IMR-90 (cell line): ENCODE data around the gene CDK14. TPM values are rescaled to one million over a fixed set of nuclear protein-coding genes. Genes with fewer than 3 reads are reported as not detected.

Source experiments
- ATAC-seq: fragments of 200-7000 bp; cut with Tn5 transposase; 2 replicates; pipeline ENCODE4 v1.9.1; 2020; ENCODE audit warnings: low read depth, mild to moderate bottlenecking, moderate library complexity
- BruUV-seq: library from RNA; stranded (reverse); fragments of 400-500 nt; replicated peaks from 2 replicates; lab custom pipeline; 2021; lab: Mats Ljungman, UMichigan
- CTCF ChIA-PET: fragments of 300-600 bp; formaldehyde crosslinking; extraction: SDS; loops from one replicate; lab custom pipeline; 2021; ENCODE audit warnings: antibody characterized with exemption; lab: Yijun Ruan, JAX
- POLR2A ChIA-PET: fragments of 300-600 bp; sonication (Branson Sonifier 250); formaldehyde crosslinking; loops from one replicate; lab custom pipeline; 2022; ENCODE audit warnings: antibody characterized with exemption; ENCODE audit not compliant: unreplicated experiment; lab: Charles Lee
- DNase-seq: peaks from one replicate; pipeline ENCODE4 v3.0.0; 2013
- H2AFZ ChIP-seq: replicated peaks from 2 replicates; pipeline ENCODE3; 2013; ENCODE audit warnings: low read length, mild to moderate bottlenecking; ENCODE audit not compliant: poor library complexity
- H2AK5ac ChIP-seq: 2 replicates; pipeline ENCODE4 v1.6.1; 2013; ENCODE audit warnings: low read depth, low read length, inconsistent platforms
- H2AK9ac ChIP-seq: replicated peaks from 2 replicates; pipeline ENCODE3; 2013; ENCODE audit warnings: mild to moderate bottlenecking, low read depth, low read length, moderate library complexity; ENCODE audit not compliant: poor library complexity
- H2BK120ac ChIP-seq: 2 replicates; pipeline ENCODE4 v1.6.1; 2013; ENCODE audit warnings: low read depth, low read length, inconsistent platforms
- H2BK15ac ChIP-seq: 3 replicates; pipeline ENCODE4 v1.6.1; 2013; ENCODE audit warnings: low read depth, low read length, inconsistent platforms
- H2BK20ac ChIP-seq: 2 replicates; pipeline ENCODE4 v1.6.1; 2013; ENCODE audit warnings: low read depth, mild to moderate bottlenecking, inconsistent platforms, low read length, moderate library complexity
- H2BK5ac ChIP-seq: 2 replicates; pipeline ENCODE4 v1.6.1; 2013; ENCODE audit warnings: mild to moderate bottlenecking, low read depth, low read length, inconsistent platforms; ENCODE audit not compliant: poor library complexity, severe bottlenecking
- H3K14ac ChIP-seq: replicated peaks from 2 replicates; pipeline ENCODE4 v1.6.1; 2013; ENCODE audit warnings: low read depth, low read length, inconsistent platforms
- H3K18ac ChIP-seq: 2 replicates; pipeline ENCODE4 v1.6.1; 2013; ENCODE audit warnings: low read depth, low read length, control low read depth
- H3K23ac ChIP-seq: 2 replicates; pipeline ENCODE4 v1.6.1; 2013; ENCODE audit warnings: low read depth, low read length, inconsistent platforms
- H3K27ac ChIP-seq: 2 replicates; pipeline ENCODE4 v1.5.1; 2013; ENCODE audit warnings: mild to moderate bottlenecking, control low read depth, low read length; ENCODE audit not compliant: insufficient read depth
- H3K27me3 ChIP-seq: 2 replicates; pipeline ENCODE4 v1.6.1; 2013; ENCODE audit warnings: low read length; ENCODE audit not compliant: control insufficient read depth, insufficient read depth
- H3K36me3 ChIP-seq: 2 replicates; pipeline ENCODE4 v1.6.1; 2013; ENCODE audit warnings: low read length, mixed read lengths; ENCODE audit not compliant: control insufficient read depth, insufficient read depth
- H3K4ac ChIP-seq: 2 replicates; pipeline ENCODE4 v1.6.1; 2013; ENCODE audit warnings: low read depth, low read length, inconsistent platforms
- H3K4me1 ChIP-seq: 2 replicates; pipeline ENCODE4 v1.6.1; 2013; ENCODE audit warnings: low read length, mixed read lengths; ENCODE audit not compliant: control insufficient read depth, insufficient read depth
- H3K4me2 ChIP-seq: 2 replicates; pipeline ENCODE4 v1.6.1; 2013; ENCODE audit warnings: low read depth, mild to moderate bottlenecking, control low read depth, low read length, moderate library complexity
- H3K4me3 ChIP-seq: 2 replicates; pipeline ENCODE4 v1.5.1; 2013; ENCODE audit warnings: low read depth, mild to moderate bottlenecking, control low read depth, low read length, moderate library complexity; ENCODE audit not compliant: insufficient read depth
- H3K56ac ChIP-seq: 2 replicates; pipeline ENCODE4 v1.6.1; 2013; ENCODE audit warnings: low read length, inconsistent platforms; ENCODE audit not compliant: insufficient read depth; ENCODE audit errors: extremely low read depth
- H3K79me1 ChIP-seq, 2 experiments: 2 replicates each; pipeline ENCODE4 v1.6.1; 2013; ENCODE audit warnings: low read length in 2 of 2, inconsistent platforms in 1 of 2, low read depth in 1 of 2
- H3K9ac ChIP-seq: 2 replicates; pipeline ENCODE4 v1.6.1; 2013; ENCODE audit warnings: low read depth, low read length, control low read depth
- H3K9me1 ChIP-seq: 2 replicates; pipeline ENCODE4 v1.6.1; 2013; ENCODE audit warnings: low read length, inconsistent platforms; ENCODE audit not compliant: insufficient read depth
- H3K9me3 ChIP-seq: 2 replicates; pipeline ENCODE4 v1.6.1; 2013; ENCODE audit warnings: low read length; ENCODE audit not compliant: control insufficient read depth, insufficient read depth
- H4K20me1 ChIP-seq: 2 replicates; pipeline ENCODE4 v1.6.1; 2013; ENCODE audit warnings: low read length, inconsistent platforms; ENCODE audit not compliant: insufficient read depth
- H4K5ac ChIP-seq: 2 replicates; pipeline ENCODE4 v1.6.1; 2013; ENCODE audit warnings: mild to moderate bottlenecking, low read depth, low read length, control low read depth
- H4K8ac ChIP-seq, 2 experiments: 2 replicates each; pipeline ENCODE4 v1.6.1; 2013; ENCODE audit warnings: low read depth in 2 of 2, low read length in 2 of 2, control low read depth in 1 of 2, inconsistent platforms in 1 of 2
- H4K91ac ChIP-seq: 2 replicates; pipeline ENCODE4 v1.6.1; 2013; ENCODE audit warnings: low read depth, low read length, inconsistent platforms; ENCODE audit not compliant: insufficient read depth
- CEBPB ChIP-seq: IDR thresholded peaks from 2 replicates; pipeline ENCODE4 v1.6.1; 2012; ENCODE audit warnings: low read depth, low read length, improper control_type of control experiment
- POLR2A ChIP-seq: IDR thresholded peaks from 2 replicates; pipeline ENCODE4 v1.6.1; 2012; ENCODE audit warnings: mild to moderate bottlenecking, low read depth, low read length
- WGBS, 2 experiments: methylation state at CpG; one replicate each; pipeline versions ENCODE4 v1.1.5 to v1.1.7; 2013; ENCODE audit warnings: missing lambda C conversion rate in 2 of 2; ENCODE audit not compliant: insufficient read length in 1 of 2; ENCODE audit errors: extremely low coverage in 2 of 2; 5-methylcytosine and 5-hydroxymethylcytosine counted together
- dilution Hi-C: fragments of 300-500 bp; cut with HindIII; formaldehyde crosslinking; loops from one replicate; pipeline ENCODE4 v1.14.3; 2018; ENCODE audit warnings: low sequenced_read_pairs; ENCODE audit not compliant: unreplicated experiment
- in situ Hi-C: fragments of 300-500 bp; cut with MboI; formaldehyde crosslinking; loops from 3 replicates; pipeline ENCODE4 v1.14.3; 2019; ENCODE audit warnings: low sequenced_read_pairs, inconsistent platforms, mixed read lengths
- intact Hi-C: fragments of 100-400 bp; cut with micrococcal nuclease; formaldehyde crosslinking; loops from 2 replicates; pipeline ENCODE4 v1.10.0; 2022
- polyA plus RNA-seq, 3 experiments: library from polyadenylated mRNA; depleted of rRNA; stranded (reverse); fragments of >200 nt; gene quantifications; 2 replicates each; pipeline ENCODE4 v1.2.3, GENCODE V29; 2012; ENCODE audit warnings: low replicate concordance in 1 of 3
- total RNA-seq: library from RNA; depleted of rRNA; stranded (reverse); fragments of >200 nt; gene quantifications from 2 replicates; pipeline ENCODE4 v1.2.3, GENCODE V29; 2012

Gene CDK14
- total and polyA plus RNA-seq, 2 of the 4 experiments (the other 2 are of a cell fraction): 10.1 to 29.6 TPM

DNA sequence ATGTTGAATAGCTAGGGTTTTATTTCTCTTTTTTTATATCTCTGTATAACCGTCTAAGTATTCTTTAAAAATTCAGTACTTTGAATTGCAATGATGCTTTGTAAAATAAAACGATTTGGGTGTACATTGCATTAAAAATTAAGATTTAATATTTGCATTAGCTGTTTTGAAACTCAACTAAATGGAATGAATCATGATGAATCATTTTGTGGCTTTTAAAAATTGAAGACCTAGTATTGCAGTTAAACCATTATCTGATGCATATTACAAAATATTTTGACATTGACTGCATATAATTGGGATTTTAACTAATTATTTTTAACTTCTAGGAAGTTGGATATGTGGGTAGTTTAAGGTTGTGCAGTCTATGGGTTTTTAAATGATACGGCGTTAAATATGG is 314.0 kb downstream of the CDK14 start:
- Histone ChIP-seq H2AK9ac (no peak overlapping the region), H3K27me3 (no peaks in the 10 kb centered on the region), H3K4me2 (no peak overlapping the region), H2BK15ac (no peak overlapping the region), H2BK5ac (no peak overlapping the region), H3K18ac (no peak overlapping the region), H4K20me1 (no peaks in the 10 kb centered on the region), H2BK120ac (no peak overlapping the region), H3K9ac (no peak overlapping the region), H3K9me3 (no peaks in the 10 kb centered on the region), H2AFZ (no peak overlapping the region), H4K91ac (no peak overlapping the region), H3K79me1 (peaks cover 0 to 4% of the 10 kb centered on the region in 2 experiments; a peak in 1 of 4 replicates), H2AK5ac (no peak overlapping the region), H3K27ac (no peak overlapping the region), H2BK20ac (no peak overlapping the region), H3K56ac (no peak overlapping the region), H4K8ac (no peak overlapping the region), H3K14ac (no peak overlapping the region), H4K5ac (no peak overlapping the region), H3K23ac (no peak overlapping the region), H3K36me3 (no peaks in the 10 kb centered on the region), H3K9me1 (no peaks in the 10 kb centered on the region), H3K4ac (no peak overlapping the region), H3K4me1 (no peaks in the 10 kb centered on the region), H3K4me3 (no peak overlapping the region)
- DNase-seq (peak; percentile 33), ATAC-seq (no peak)
- CTCF ChIA-PET: no interaction called here
- intact Hi-C loops (no loop called here), in situ Hi-C loops (no loop called here), dilution Hi-C loops (no loop called here)
- no TSS peak for BruUV-seq
- peak; percentile 24; the same call in 1 of the 2 replicates for TF ChIP-seq CEBPB
- TF ChIP-seq POLR2A: no peak
- WGBS, 2 experiments: 100% methylated on average over 2 of the region's 4 CpGs; no CpG with 5 or more reads in 1 of the 2 experiments
- POLR2A ChIA-PET: no interaction called here
